Hematopoietic multipotent progenitor cell treated with erythropoietin and hydrocortisone succinate and interleukin-3 and kit ligand, for 6 days (in vitro differentiated cells): ENCODE data around the gene TOMM5.
A peak's percentile ranks its signal among the peaks of the same experiment; 100 is the strongest.

Source experiments
- DNase-seq: peaks from one replicate; pipeline ENCODE4 v3.0.0-alpha.2; 2015

TOMM5 gene

DNA sequence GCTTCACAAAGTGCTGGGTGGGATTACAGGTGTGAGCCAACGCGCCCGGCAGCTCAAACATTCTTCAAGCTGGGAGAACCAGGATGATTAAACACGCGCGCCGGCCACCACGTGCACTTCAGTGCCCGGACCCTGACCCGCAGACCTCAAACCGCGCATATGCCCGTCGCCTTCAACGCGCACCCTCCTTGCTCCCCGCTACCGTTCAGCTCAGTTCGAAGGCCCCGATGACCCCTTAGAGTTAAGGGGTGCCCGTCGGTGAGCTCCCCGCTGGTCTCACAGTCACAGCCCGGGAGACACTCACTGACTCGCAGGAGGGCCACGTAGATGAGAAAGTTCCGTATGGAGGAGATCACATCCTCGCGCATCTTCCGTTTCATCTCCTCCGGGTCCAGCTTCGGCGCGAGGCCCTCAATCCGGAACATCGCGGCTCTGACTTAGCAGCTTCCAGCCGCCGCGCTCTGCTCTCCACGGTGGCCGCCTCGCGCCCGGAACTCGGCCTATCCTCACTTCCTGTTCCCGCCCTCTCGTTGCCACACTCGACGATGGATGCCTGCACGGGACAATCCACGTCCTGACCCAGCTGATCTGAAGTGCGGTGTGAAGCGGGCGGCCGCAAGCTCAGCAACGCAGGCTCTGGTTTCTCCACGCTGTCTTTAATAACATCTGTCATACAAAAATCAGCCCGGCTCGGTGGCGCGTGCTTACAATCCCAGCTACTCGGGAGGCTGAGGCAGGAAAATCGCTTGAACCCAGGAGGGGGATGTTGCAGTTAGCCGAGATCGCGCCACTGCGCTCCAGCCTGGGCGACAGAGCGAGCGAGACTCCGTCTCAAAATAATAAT lies at the start of gene TOMM5:
Gene TOMM5, minus strand, starts transcription at position 490 of the 844 bp plus-strand sequence. Its CDS starts 65 bp downstream, at position 425.
- peak; percentile 96 for DNase-seq

DNA sequence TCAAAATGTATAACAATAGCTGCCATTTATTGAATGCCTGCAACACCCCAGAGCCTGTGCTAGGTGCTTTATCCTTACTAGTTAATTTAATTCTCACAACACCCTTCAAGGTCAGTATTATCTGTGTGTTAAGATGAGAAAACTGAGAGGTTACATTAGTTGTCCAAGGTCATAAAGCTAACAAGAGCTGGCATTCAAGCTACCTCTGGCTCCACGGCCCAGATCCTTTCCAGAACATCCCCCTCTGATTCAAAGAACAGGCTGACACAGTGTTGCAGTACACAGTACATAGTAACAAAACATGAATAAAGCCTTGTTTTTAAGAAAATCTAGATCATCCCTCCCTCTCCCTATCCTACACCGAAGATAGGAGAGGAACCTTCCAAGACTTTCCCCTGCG lies 48.9 kb upstream of the TOMM5 start:
- no peak for DNase-seq

DNA sequence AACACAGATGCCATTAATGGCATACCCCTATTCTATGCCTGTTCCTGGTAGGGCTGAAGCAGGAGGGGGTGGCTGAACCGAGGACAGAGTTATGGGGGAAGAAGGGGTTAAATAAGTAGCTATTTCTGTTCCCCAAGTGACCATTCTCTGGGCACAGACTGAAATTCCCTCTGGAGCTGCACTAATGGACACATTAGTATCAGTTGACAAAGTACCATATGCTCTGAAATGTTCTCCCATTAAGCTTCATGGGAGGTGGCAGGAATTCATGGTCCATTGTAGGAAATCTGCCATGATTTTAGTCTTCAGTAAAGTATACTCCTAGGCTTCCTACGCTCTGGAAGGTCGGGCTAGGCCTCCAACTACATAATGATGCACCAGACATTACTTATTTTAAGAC lies 47.8 kb upstream of the TOMM5 start:
- no peak for DNase-seq

DNA sequence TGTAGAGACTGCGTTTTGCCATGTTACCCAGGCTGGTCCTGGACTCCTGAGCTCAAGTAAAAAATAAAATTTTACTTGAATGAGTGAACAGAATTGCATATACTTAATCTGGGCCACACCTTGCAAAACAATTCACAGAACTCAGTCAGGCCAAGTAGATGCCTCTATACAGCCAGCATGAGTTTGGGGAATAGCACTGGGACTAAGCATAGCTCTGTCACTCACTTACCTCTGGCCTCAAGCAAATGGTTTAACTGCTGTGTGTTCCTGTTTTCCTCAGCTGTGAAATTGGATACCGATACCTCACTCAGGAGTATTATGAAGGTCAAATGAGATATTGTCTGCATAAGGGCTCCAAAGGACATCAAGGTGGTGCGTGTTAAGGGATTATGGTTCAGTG lies 47.4 kb upstream of the TOMM5 start:
- no peak for DNase-seq

DNA sequence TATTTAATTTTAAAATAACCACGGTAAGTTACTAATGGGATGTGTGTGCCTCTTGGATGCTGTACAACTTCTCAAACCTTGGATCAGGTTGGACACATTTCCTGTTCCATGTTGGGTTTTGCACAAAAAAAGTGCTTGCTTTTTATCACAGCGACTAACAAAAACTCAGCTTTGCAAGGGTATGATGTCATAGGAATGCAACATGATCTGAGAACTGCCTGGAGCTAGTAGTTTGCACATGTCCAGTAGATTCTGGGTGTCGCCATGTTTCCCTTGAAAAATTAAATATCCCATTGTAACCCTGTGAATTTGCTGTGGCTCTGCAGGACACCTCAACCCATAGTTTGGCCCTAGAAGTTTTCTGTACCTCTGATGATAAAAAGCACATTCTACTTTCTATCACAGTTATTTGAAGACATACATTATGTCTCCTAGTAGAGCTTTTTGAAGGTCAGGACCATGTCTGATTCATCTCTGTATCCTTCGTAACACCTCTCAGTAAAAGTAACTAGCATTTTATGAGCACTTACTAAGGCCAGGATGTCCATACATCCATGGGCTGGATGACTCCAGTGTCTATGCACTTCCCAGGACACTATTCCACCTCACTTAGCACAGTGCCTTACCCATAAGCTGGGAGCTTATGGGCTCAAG lies 46.8 kb upstream of the TOMM5 start:
- no peak for DNase-seq

DNA sequence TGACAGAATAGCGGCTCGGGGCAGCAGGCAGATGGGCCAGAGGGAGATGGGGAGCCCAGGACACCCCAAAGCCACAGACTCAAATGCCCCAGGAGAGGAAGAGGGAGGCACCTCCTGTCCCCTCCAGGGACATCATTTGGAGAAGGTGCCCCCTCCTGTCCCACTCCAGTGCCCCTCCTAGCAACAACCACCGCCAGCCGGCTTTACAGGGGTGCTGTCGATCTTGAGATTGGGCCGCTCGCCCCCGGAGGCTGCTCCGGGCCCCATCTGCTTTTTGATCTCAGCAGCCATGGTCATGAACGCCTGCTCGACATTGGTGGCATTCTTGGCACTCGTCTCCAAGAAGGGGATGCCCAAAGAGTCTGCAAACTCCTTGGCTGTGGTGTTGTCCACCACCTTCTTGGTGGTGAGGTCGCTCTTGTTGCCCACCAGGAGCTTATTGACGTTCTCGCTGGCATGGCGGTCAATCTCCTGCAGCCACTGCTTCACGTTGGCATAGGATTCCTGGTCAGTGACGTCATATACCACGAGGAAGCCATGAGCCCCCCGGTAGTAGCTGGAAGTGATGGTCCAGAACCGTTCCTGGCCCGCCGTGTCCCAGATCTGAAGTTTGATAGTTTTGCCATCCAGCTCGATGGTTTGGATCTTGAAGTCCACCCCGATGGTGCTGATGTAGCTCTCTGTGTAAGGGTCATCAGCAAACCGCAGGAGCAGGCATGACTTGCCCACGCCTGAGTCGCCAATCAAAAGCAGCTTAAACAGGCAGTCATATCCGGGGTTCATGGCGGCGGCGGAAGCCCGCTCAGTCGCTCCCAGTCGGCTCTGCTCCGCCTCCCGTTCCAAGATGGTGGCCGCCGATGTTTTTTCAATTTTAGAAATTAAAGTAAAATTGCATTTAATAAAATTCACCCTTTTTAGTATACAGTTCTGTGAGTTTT lies 44.4 kb upstream of the TOMM5 start:
- DNase-seq, result no peak

DNA sequence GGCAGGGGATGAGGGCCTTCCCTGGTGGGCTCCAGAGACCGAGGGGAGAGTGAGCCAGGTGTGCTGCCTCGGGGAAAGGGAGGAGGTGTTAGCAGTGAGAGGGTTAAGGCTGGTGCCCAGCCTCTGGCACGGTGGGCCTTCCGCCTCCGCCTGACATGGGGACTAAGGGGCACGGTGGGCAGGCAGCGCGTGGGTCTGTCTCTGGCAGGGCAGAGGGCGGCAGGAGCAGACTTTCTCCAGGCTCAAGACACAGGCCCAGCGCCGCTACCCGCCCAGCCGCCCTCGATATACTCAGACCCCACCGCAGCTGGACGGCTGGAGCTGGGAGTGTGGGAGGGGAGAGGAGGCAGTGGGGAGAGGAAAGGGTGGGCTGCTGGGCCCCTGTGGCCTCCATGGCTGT lies 43.4 kb upstream of the TOMM5 start:
- no peak for DNase-seq

DNA sequence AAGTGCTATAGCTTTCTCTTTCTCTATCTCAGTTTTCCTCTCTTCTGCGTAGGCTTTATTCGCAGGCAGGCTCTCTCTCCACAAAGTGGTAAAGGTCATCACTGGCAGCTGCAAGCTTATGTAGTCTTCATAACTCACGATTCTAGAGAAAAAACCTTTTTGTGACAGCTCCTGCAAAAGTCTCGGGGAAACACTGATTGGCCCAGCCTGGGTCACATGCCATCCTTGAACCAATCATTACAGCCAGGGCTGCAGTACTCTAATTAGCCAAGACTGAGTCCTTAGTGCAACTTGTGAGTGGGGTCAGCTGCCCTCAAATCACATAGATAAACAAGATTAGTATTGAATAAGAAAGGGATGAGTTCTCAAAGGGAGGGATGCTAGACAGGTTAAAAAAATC lies 40.1 kb upstream of the TOMM5 start:
- no peak for DNase-seq

DNA sequence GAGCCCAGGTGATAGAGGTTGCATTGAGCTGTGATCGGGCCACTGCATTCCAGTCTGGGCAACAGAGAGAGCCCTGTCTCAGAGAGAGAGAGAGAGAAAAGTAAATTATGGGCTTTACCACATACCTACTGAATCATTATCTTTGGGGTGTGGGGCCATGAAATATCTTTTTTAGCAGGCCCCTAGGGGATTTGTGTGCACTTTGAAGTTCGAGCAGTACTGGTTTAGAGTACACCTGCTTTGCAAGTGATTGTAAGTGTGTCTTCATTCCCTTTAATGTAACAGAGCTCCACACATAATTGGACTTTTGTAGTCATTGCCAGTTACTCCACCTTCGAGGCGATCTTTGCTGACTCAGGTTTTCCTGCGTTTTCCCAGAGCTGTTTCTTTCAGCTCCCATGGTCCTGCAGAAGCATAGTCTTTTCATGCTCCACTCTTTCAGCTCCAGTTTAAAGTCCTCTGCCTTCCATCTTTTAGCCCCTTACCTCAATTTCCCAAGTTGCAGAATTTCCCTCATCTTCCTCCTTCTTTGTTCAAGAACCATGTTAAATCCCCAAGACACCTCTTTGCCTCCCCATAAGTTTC lies 34.4 kb upstream of the TOMM5 start:
- DNase-seq, result no peak

DNA sequence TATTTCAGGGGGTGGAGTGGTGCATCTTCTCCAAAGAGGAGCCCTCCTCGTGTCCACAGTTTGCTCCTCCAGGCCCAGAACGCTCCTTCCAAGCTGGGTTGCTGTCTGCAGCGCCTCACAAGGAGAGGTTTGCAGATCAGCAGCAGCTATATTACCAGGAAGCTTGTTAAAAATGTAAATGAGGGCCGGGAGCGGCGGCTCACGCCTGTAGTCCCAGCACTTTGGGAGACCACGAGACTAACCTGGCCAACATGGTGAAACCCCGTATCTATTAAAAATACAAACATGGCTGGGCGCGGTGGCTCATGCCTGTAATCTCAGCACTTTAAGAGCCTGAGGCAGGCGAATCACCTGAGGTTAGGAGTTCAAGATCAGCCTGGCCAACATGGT lies 33.4 kb upstream of the TOMM5 start:
- no peak for DNase-seq

DNA sequence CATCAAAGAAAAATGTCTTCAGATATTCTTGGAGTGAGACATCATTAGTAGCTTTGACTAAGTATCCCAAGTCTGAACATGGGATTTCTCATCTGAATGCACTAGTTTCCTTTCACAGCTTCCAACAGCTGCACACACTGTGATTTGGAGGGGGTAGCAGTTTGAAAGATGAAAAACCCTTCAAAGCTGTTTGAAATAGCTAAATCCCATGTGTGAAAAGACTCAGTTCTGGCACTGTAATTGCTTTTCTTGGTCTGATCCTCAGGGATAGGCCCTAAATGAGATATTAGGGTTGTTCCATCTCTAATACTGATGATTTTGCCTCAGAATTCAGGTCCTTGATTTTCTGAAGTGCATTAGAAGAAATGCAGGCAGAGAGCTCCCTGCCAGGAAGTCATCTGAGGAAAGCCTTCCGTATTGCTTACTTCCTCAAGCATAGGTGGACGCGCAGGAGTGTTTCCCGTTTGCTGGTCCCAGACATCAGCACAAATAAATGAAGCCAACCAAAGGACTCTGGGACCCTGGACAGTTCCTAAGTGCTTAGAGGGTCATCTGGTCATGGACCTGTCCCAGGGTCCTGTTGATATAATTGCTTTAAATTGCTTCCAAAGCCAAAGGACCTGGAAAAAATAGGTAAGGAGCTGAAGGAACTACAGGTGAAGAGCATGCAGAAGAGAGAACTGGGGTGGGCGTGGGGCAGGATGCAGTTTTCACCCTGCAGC lies 32.8 kb upstream of the TOMM5 start:
- no peak for DNase-seq

DNA sequence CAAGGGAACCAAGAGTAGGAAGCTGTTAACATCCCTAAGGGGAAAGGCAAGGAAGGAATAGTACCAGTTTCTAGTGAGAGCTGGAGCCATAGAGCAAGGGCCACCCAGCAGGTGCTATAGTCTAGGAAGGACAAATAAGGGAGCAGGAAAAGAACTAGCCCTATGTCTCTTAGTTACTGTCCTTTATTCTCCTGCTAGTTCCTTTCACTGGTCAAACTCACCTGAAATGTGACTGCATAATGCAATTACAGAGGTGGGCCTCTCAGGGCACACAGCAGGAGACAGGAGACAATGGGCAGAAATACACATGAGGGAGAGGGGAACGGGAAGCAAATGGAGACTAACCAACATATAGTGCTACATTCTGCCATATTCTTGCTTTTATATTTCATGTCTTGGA lies 31.7 kb upstream of the TOMM5 start:
- DNase-seq, result no peak

DNA sequence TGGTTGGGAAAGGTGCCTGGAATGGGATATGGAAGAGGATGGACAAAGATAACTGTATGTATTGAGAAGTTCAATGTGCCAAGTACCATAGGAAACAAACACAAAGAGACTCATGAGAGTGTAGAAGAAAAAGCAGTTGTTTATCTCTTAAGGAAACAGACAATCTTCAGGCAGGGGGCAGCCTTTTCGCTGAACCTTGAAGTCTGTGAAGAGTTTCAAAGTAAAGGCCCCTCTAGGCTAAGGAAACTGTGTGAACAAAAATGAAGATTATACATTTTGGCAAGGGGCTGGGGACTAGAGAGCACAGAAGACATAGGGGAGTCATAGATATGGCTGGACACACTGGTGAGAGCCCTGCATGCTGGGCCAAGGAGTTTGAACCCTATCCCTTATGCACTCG lies 30.9 kb upstream of the TOMM5 start:
- no peak for DNase-seq

DNA sequence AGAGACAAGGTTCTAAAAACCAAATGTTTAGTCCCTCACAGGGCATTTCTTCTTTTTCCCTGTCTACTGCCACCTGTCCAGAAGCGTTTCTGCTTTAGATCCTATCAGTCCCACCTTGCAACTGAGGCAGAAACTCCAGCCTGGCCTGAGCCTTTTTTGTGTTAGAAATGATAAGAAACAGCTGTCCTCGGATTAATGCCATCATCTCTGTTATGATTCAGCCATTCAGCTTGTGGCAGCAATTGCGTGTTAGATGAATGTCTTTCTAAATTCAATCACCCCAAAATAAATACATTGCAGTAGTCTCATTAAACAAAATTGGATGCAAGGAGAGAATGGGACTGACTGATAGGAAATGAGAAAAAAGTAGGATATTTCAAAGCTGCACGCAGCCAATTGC lies 30.1 kb upstream of the TOMM5 start:
- no peak for DNase-seq

DNA sequence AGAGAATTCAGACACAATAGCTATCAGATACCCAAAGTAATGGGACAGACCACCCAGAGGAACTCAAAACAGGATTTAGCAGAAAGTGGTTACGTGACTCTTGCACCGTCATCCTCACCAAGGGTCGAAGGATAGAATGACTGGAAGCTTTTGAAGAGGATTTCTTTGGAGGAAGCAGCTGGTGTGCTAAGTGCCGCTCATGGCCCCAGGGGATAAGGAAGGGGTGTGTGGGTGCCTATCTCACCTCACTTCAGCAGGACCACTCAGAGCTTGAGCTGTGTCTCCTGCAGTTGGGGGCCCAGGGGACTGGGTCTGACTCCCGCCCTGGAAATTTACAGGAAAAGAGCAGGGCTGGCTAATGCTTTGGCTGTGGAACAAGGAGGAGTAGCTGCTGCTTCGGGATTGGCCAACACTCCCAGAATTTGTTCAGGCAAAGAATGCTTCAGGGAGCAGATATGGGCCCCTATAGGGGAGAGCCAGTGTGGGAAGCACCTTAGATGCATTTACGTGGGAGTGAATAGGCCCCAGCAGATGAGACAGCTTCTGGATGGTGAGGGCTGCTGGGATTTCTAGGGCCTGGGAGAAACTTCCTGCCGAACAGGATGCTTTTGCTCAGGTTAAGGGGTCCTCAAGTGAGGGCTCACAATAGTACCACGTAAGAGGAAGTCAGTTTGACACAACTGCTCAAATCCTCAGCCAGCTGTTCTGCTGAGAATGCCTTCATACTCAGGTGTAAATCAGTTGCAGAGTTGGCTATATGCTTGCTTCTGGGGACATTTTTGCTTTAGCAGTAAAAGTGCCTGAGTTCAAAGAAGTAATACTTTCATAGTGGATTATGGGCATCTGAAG lies 29.1 kb upstream of the TOMM5 start:
- no peak for DNase-seq

DNA sequence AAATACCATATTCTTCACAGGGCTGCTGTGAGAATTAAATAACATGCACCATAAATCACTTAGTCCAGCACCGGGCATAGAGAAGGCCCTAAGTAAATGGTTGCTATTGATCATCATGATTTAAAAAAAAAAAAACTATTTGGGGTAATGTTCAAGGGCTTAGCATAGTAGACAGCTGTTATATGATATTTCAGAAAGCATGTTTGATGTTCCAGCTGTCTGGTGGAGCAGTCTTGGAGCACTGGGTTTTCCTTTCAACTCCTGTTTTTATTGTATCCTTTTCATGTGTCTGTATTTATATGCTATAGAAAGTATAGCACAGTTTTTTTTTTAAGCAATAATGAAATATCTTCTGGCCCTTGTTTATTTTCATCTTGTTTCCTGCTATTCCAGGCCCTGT lies 28.0 kb upstream of the TOMM5 start:
- DNase-seq, result no peak

DNA sequence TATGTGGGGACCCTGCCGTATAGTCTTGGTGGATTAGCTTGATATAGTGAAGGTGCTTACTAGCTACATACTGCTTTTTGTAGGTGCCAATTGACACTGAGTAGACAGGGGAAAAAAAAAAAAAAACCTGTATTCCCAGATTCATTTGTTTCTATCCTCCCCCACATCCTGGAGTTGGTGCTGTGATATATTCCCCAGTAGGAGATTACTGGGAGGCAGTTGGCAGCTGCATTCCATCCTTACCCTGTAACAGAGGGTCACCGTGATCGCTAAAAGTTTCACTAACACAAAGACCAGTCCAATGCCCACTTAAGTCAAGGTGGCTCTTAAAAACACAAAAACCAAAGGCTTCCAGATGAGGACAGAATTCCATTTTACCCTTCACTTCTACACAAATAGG lies 27.4 kb upstream of the TOMM5 start:
- no peak for DNase-seq

DNA sequence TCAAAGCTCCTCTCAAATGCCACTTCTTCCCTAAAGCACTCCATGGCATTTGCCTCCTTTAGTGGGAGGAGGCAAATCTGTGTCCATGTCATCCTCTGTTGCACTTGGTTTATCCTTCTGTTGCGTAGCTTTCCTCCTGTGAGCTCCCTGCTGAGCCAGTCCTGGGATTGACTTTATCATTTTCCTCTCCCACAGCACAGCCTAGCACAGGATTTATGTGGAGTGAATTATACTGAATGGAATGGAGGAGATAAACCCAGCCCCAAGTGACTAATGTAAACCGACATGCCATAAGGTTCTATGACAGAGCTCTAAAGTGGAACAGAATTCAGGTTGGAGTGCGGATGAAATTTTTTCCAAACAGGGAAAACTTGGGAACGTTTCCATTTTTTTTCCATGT lies 26.4 kb upstream of the TOMM5 start:
- DNase-seq, result no peak

DNA sequence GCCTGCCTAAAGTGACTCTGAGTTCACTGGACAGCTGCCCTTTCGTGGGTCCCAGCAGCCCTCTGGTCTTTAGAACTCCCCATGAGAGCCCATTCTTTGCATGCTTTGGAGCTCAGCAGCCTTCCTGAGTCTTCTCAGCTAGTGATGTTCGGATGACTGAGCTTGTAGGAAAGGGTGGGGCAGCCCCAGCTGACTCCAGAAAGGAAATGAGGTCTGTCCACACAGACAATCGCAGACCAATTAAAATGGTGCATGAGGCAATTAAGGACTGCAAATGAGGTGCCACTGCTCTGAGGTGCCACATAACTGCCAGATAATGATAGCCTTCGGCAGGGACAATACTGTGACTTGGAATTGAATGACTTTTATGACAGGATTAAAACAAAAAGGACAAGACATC lies 25.4 kb upstream of the TOMM5 start:
- peak; percentile 4 for DNase-seq

DNA sequence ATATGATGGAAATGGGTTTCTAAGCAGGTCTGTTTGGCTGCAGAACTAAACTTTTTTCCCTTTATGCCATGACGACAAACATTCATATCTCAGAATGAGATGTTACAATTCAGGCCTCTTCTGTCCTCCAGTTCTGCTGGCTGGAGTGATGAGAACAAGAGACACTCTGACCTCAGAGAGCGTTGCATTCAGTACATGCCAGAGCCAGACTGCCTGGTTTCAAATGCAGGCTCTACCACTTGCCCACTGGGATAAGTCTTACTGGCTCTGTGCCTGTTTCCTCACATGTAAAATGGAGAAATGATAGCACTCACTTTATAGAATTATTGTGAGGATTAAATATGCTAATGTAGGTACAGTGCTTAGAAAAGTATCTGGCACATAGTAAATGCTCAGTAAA lies 24.8 kb upstream of the TOMM5 start:
- DNase-seq, result no peak

DNA sequence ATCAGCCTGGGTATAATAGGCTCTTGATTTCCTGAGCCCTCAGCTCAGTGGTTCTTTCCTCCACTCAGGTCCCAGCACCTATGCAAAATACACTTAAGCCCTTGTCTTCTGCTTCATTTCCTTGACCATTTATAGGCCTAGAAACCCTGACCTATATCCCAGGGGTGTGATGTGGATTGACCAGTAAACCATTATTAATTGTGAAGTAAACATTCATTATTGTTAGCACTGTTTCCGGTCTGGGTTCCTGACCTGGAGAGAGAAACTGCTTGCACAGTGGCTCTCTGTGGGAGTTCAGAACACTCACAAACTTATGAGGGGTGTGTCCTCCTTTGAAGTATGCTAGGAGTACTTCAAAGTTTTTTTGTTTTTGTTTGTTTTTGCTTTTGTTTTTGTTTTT lies 19.6 kb upstream of the TOMM5 start:
- DNase-seq, result no peak

DNA sequence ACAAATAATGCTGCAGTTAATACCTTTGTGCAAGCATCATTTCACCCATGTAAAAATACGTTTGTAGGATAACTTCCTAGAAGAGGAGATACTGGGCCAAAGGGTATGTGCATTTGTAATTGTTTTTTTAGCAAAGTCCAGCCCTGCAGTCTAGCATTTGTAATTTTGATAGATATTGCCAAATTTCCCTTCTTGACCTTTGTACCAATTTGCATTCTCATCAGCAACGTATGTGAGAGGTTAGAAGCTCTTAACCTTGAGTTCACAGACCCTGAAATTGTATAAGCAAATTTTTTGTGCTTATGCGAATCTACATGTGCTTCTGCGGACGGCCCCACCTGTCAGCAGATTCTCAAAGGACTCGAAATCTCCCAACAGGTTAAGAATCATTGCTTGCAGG lies 18.6 kb upstream of the TOMM5 start:
- DNase-seq, result no peak
